Heart left ventricle (tissue), 13 donors: Measurements from ENCODE around the gene CSNK1A1.

Source experiments
- POLR2A ChIP-seq, 2 donors: fragments of 450-650 bp; IDR thresholded peaks; one replicate each; pipeline ENCODE4 v1.6.1; 2017; ENCODE audit warnings: antibody characterized with exemption in 2 of 2, mild to moderate bottlenecking in 2 of 2, moderate library complexity in 2 of 2
- TF ChIP-seq, protein P1 (sequence below), 12 donors: fragments of 200-600 bp; sonication (generic) in 4 of 12; IDR thresholded peaks; one replicate each; pipeline versions ENCODE4 v1.5.0 to v1.8.0; 2018 to 2022; ENCODE audit warnings: antibody characterized with exemption in 12 of 12, mild to moderate bottlenecking in 5 of 12
- donor health status: ischemic (EF 13 %, LVEDD 7.1; RV severe dilation, severe dysfunction).
- donor health status: DM: no; HTN: yes; CAD: no.
- donor health status: DM: no; HTN: no; CAD: no.
- donor health status: ischemic (EF 25% LVEDD 6.9; RV normal size, moderate dysfunction).
- donor health status: ischemic (EF 25% LVEDD 5.7; RV mildly dilated, moderate dysfunction).
- donor health status: ischemic (EF 35%, LVEDD 5.7; RV mildly dilated, moderate dysfunction).
- donor health status: nonischemic (EF 11% LVEDD 7.7; RV severe dilation, severe dysfunction).
- donor health status: DM: yes; HTN: yes; CAD: no.
- donor health status: PGD.
- donor health status: ischemic (EF 29% LVEDD 5.4; RV normal size, mild dysfunction).
- donor health status: nonischemic (EF 23%, LVEDD 6.1; RV moderate dilation, normal function).

GRCh38 chr5:149473441-149473840 is 77.8 kb downstream of the CSNK1A1 start:
- TF ChIP-seq, protein P1, sequence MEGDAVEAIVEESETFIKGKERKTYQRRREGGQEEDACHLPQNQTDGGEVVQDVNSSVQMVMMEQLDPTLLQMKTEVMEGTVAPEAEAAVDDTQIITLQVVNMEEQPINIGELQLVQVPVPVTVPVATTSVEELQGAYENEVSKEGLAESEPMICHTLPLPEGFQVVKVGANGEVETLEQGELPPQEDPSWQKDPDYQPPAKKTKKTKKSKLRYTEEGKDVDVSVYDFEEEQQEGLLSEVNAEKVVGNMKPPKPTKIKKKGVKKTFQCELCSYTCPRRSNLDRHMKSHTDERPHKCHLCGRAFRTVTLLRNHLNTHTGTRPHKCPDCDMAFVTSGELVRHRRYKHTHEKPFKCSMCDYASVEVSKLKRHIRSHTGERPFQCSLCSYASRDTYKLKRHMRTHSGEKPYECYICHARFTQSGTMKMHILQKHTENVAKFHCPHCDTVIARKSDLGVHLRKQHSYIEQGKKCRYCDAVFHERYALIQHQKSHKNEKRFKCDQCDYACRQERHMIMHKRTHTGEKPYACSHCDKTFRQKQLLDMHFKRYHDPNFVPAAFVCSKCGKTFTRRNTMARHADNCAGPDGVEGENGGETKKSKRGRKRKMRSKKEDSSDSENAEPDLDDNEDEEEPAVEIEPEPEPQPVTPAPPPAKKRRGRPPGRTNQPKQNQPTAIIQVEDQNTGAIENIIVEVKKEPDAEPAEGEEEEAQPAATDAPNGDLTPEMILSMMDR (IDR thresholded peaks at IDR 0.05), result no peak
- no peak for TF ChIP-seq POLR2A (IDR thresholded peaks at IDR 0.05)
